ENCODE results near the gene AMBRA1.
"Not testable (repeated sequence)": the region's sequence is repeated elsewhere in the genome, so short reads cannot be mapped to it uniquely, and the experiment has no call there.

AMBRA1 gene

GRCh38 chr11:46590740-46591605 is 2.9 kb downstream of the AMBRA1 start:
- Histone ChIP-seq H3K27ac (replicated peaks) (no peak overlapping the region), H3K27me3 (ENCODE audit: insufficient read depth, poor library complexity, severe bottlenecking) (no peaks in the 10 kb centered on the region), H3K4me3 (replicated peaks; ENCODE audit: insufficient read depth, low read length) (no peak overlapping the region)
- DNase-seq (ENCODE audit: low read depth in 1 of 2, low spot score in 1 of 2), result no peak
- TF ChIP-seq GABPA (IDR thresholded peaks at IDR 0.05; ENCODE audit: low read depth) (no peak), CTCF (IDR thresholded peaks at IDR 0.05; ENCODE audit: insufficient read depth, low read length) (no peak), SPI1 (IDR thresholded peaks at IDR 0.05; ENCODE audit: borderline replicate concordance, low read depth) (no peak), REST (IDR thresholded peaks at IDR 0.05; ENCODE audit: insufficient replicate concordance, low read depth) (no peak), POLR2AphosphoS5 (IDR thresholded peaks at IDR 0.05; ENCODE audit: low read depth) (no peak)

GRCh38 chr11:46588915-46589314 is 4.9 kb downstream of the AMBRA1 start:
- no peaks in the 10 kb centered on the region for H3K27me3 ChIP-seq (ENCODE audit: insufficient read depth, poor library complexity, severe bottlenecking)
- no peak overlapping the region for H3K4me3 ChIP-seq (replicated peaks; ENCODE audit: insufficient read depth, low read length)
- DNase-seq (ENCODE audit: low read depth in 1 of 2, low spot score in 1 of 2), result no peak
- TF ChIP-seq GABPA (IDR thresholded peaks at IDR 0.05; ENCODE audit: low read depth) (no peak), REST (IDR thresholded peaks at IDR 0.05; ENCODE audit: insufficient replicate concordance, low read depth) (no peak), POLR2AphosphoS5 (IDR thresholded peaks at IDR 0.05; ENCODE audit: low read depth) (no peak), SPI1 (IDR thresholded peaks at IDR 0.05; ENCODE audit: borderline replicate concordance, low read depth) (no peak), CTCF (IDR thresholded peaks at IDR 0.05; ENCODE audit: insufficient read depth, low read length) (no peak)
- no peak overlapping the region for H3K27ac ChIP-seq (replicated peaks)

GRCh38 chr11:46588131-46588530 is 5.7 kb downstream of the AMBRA1 start:
- no peak for TF ChIP-seq SPI1 (IDR thresholded peaks at IDR 0.05; ENCODE audit: borderline replicate concordance, low read depth)
- no peak for TF ChIP-seq CTCF (IDR thresholded peaks at IDR 0.05; ENCODE audit: insufficient read depth, low read length)
- no peak for TF ChIP-seq GABPA (IDR thresholded peaks at IDR 0.05; ENCODE audit: low read depth)
- TF ChIP-seq REST (IDR thresholded peaks at IDR 0.05; ENCODE audit: insufficient replicate concordance, low read depth), result no peak
- no peak overlapping the region for H3K4me3 ChIP-seq (replicated peaks; ENCODE audit: insufficient read depth, low read length)
- H3K27me3 ChIP-seq (ENCODE audit: insufficient read depth, poor library complexity, severe bottlenecking), result no peaks in the 10 kb centered on the region
- no peak overlapping the region for H3K27ac ChIP-seq (replicated peaks)
- DNase-seq (ENCODE audit: low read depth in 1 of 2, low spot score in 1 of 2), result no peak

GRCh38 chr11:46583513-46583912 is 10.3 kb downstream of the AMBRA1 start:
- not testable (repeated sequence) for H3K27me3 ChIP-seq (ENCODE audit: insufficient read depth, poor library complexity, severe bottlenecking); H3K27ac ChIP-seq (replicated peaks)

More at GRCh38 chr11:46583513-46583912, 10.3 kb downstream of the AMBRA1 start:
- not testable (repeated sequence) for DNase-seq (ENCODE audit: low read depth in 1 of 2, low spot score in 1 of 2); H3K4me3 ChIP-seq (replicated peaks; ENCODE audit: insufficient read depth, low read length)
